Activated gamma-delta T cell treated with Interleukin-2 at 50 U/mL for 16 hours (primary cell): Measurements from ENCODE around the gene ASPM.
A peak's percentile ranks its signal among the peaks of the same experiment; 100 is the strongest.

ENCODE experiments used
- DNase-seq: peaks from one replicate; pipeline ENCODE4 v3.0.0-alpha.2; 2020

ASPM gene

GRCh38 chr1:197146101-197147095 lies at the start of gene ASPM:
Gene ASPM, minus strand, starts transcription at chr1:197146669. Its CDS starts 232 bp downstream, at chr1:197146437.
- peak; percentile 93 for DNase-seq

- DNase-seq = no peak
Observed at GRCh38 chr1:197195100-197195499, 48.6 kb upstream of the ASPM start.

DNA sequence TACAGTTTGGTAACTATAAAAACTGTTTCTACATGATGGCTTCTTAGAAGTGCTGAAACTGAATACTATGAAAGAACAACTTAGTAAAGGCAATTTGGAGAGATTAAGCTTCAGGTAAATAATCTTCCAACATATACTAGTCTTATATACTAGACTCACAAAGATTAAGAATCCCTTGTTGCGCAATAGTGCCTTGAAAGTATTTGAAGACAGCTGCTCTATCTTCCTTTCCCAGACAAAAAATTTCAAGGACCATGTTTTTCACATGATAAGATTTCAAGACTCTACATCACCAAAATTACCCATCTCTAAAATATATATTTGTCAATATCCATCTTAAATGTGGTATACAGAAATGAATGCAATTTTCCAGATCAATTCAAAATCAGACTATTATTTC lies 37.7 kb upstream of the ASPM start:
- no peak for DNase-seq

DNA sequence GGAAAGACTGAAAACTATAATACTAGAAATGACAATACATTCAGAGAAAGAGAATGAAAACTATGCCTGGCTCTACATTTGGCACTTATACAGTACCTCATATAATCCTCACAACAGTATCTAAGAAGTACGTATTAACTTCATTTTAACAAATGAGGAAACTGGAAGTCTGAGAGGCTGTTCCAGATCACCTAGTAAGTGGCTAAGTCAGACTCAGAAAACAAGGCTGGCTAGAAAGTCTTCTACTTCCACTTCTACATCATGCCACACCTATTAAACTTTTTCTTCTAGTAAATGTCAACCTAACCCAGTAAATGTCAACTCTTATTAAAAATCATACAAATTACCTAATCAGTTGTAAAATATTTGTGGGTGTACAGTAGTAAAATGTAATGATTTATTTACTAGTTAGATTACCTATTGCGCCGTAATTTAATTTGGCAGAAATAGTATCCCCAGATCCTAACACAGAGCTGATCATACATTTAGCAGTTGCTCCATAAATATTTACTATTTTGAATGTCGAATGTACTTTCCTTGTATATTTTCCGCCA lies 36.8 kb upstream of the ASPM start:
- no peak for DNase-seq

GRCh38 chr1:197182716-197183115 lies 36.2 kb upstream of the ASPM start:
- no peak for DNase-seq

DNA sequence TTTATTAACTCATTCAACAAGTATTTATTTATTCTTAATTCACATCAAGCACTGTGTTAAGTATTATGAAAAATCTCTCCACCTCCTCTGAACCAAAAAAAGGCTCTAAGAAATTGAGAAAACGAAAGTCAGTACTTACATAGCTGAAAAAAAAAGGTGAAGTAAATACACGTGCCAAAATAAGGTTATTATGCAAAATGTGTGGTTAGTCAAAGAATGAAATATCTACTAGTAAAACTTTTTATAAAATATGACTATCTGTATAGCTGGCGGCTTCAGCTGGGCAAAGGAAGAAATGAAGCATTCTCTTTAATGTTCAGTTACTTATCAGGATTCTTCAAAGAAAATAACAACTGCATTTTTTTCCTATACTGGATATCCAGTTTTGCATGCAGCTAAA lies 35.5 kb upstream of the ASPM start:
- DNase-seq = no peak

DNA sequence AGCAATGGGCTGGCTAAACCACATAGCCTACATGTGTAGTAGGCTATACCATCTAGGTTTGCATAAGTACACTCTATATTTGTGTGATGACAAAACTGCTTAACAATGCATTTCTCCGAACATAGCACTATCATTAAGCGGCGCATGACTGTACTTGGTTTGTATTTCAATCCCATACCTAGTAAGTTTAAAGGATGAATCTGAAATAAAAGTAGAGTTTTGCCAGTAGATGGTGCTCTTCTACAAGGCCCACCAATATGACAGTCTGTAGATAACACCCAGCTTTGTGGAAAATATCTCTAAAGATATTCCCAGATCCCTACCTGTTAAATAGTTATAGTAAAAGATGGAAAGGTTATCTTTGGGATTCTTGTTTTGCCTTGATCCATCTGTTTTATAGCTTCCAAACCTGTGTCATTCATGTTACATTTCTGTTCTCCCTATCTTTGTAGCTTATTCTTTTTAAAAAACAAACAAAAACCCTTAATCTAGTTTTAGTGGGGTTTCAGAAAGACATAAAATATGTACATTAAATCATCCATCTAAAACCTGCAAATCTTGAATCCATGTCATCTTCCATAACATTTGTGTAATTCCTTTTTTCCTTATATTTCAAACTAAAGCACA lies 33.9 kb upstream of the ASPM start:
- no peak for DNase-seq

DNA sequence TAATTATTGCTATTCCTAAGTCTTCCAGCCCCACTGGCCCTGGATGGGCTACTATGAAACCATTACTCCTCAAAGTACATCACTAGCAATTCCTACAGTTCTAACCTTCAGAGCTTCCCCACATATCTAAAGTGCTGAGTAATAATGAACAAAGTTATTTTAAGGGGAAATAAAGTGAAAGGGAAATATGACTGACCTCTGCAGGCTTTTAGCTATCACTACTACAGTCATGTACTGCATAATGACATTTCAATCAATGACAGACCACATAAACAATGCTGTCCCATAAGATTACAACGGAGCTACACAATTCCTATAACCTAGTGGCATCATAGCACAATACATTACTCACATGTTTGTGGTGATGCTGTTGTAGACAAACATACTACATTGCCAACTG lies 32.5 kb upstream of the ASPM start:
- no peak for DNase-seq

- no peak for DNase-seq
Observed at GRCh38 chr1:197174818-197175217, 28.3 kb upstream of the ASPM start.

GRCh38 chr1:197173571-197174507 lies 27.4 kb upstream of the ASPM start:
- no peak for DNase-seq

- no peak for DNase-seq
Observed at GRCh38 chr1:197171531-197171930, 25.1 kb upstream of the ASPM start.

DNA sequence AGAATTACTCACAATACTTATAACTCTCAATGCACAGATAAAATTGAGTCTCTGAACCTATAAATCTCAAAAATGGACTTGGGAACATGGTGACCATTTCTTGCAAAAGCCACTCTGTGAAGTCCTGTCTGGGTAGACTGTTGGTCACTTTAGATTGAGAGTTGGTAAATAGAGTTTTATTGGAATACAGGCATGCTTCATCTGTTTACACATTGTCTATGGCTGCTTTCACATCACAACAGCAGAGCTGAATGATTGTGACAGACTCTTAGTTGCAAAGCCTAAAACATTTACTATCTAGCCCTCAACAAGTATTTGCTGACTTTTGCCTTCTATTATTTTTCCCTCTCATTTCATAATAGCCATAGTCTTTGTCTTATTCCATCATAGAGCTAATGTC lies 24.1 kb upstream of the ASPM start:
- no peak for DNase-seq

DNA sequence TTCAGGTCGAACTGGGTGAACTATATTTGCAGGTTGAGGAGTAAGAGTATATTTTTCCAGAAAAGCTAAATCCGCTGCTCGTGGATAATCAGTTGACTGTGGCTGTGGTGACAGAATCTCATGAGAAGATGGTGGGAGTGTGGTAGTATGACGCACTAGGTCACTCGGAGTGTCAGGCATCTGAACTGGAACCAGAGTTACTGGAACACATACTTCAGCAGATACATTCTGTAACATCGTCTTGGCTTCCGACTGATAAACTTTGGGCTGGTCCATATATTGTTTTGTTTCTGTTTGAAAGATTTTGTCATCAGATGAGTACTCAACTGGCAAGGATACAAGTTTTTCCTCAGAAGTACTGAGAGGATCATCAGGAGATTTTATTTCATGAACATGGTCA lies 13.0 kb upstream of the ASPM start:
- no peak for DNase-seq

DNA sequence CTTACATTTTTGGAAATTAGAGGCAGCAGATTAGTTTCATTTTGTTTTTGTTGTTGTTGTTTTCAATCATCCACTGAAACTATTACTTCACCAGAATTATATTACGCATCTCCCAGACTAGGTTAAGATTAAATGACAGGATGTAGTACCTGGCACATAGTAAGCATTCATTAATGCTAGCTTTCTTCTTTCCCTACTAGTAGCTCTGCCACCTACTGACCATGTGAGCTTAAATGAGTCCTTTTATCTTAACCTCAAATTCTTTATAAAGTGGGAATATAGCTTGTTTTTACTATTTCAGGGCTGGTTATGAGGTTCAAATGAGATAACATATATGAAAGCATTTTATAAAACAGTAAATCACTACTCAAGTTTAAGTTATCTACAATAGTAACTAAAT lies 10.2 kb upstream of the ASPM start:
- no peak for DNase-seq

- no peak for DNase-seq
Observed at GRCh38 chr1:197152662-197153061, 6.2 kb upstream of the ASPM start.

- DNase-seq = no peak
Observed at GRCh38 chr1:197151185-197151584, 4.7 kb upstream of the ASPM start.

GRCh38 chr1:197150336-197151005 lies 4.0 kb upstream of the ASPM start:
- no peak for DNase-seq

- no peak for DNase-seq
Observed at GRCh38 chr1:197149340-197149739, 2.9 kb upstream of the ASPM start.

DNA sequence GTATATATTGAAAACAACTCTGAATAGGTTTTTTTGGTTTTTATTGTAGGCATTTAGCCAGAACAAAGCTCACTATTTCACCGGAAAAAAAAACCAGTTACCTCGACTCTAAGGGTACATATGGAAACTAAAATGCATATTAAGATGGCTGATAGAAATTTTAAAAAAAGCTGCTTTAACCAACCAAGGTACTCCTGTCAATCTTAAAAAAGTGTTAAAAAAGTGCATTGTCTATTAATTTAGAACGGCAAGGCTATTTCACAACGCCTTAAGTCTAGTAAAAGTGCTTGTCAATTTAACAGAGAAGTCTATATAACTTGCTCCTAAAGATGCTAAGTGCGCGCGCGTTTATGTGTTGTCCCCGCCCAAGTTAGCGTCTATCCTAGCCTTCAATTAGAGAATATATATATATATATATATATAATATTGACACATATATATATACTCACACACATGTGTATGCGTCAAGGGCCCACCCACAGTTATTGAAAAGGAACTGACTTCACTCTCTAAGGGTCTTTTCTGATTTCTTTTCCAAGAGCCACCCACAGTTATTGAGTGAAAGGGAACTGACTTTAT lies 934 bp downstream of the ASPM start:
- no peak for DNase-seq

DNA sequence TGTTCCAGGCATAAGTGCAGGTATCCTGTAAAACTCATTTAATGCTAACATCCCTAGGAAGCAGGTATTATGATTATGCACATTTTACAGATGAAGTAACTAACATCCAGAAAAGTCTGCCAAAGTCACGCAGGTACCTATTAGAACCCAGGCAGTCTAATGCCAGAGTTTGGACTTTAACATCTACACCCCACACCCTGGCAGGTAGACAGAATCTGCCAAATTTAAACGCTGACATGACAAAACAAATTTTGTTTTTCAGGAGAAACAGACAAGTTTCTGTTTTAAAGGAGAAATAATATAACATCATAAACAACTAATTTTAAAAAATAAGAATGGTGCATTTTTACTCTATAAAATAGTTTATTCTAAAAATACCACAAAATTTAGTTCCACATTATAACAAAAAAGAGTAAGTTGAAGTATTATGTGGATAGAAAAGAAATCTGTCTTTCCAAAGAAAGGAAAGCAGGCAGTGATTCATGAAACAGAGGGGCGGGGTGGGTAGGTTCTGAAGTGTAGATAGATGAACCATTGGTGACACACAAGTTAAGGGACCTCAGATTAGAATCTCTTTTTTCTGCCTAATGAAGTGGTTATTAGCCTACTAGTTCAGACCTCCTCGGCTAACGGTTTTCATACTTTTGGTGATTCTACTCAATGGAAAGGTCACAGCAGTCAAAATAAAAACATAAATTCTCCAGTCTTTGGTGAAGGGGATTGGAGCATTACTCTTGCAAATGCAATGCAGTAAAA lies 1.7 kb downstream of the ASPM start:
- no peak for DNase-seq

DNA sequence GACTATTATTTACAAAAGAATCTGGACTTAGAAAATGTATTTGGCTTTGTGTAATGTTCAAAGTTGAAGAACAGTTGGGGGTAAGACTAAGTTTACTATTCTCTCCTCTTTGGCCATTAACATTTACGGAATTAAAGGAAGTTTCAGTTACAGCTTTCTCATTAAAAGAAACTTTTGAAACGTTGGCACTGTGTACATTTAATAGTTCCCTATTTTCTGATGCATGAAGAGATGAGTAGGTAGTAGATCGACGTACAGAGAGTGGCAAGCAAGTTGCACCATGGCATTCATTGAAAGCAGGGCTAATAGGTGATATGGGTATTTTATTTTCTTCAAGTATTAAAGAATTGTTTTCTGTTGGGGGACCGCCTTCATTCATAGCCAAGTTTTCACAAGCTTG lies 3.2 kb downstream of the ASPM start:
- DNase-seq = no peak
